ENCODE results near the gene IFT88. TPM values are rescaled to one million over a fixed set of nuclear protein-coding genes. Genes with fewer than 3 reads are reported as not detected.

The IFT88 gene
- total and polyA plus RNA-seq, 2 of the 8 experiments (the other 6 are each of a cell fraction or from before 2014, with no cell fraction given) = 1.7 to 5.8 TPM

- POLR2A ChIA-PET (ENCODE audit: partially characterized antibody) = no interaction called here
- CTCF ChIA-PET (ENCODE audit: partially characterized antibody) = interaction anchor here (1.1 to 1.3 kb wide), 3 partner anchors 8 to 29 kb away, joined by 3 to 5 read pairs (median 4); no protein-coding TSS in a partner anchor
- no peak overlapping the region for H3K23ac ChIP-seq (ENCODE audit: insufficient read length)
- TF ChIP-seq TAF7 (optimal IDR thresholded peaks at IDR 0.05; ENCODE audit: borderline replicate concordance, low read depth, low read length) (no peak), JUN (IDR thresholded peaks at IDR 0.05; ENCODE audit: low read depth, low read length) (no peak), TBP (IDR thresholded peaks at IDR 0.05; ENCODE audit: low read depth, low read length) (no peak), SP4 (IDR thresholded peaks at IDR 0.05; ENCODE audit: low read length) (no peak)
Observed at GRCh38 chr13:20573186-20573585, 6.2 kb downstream of the IFT88 start.

More at GRCh38 chr13:20573186-20573585, 6.2 kb downstream of the IFT88 start:
- no peaks in the 10 kb centered on the region for H3K36me3 ChIP-seq (ENCODE audit: control insufficient read depth in 2 of 4, insufficient read depth in 4 of 4, low read length in 3 of 4)
- H4K20me1 ChIP-seq (replicated peaks in 1 of 2; ENCODE audit: control insufficient read depth in 1 of 2, insufficient read depth in 2 of 2, low read length in 2 of 2) = peaks cover 0 to 1% of the 10 kb centered on the region in 2 experiments
- no peak overlapping the region for H2BK12ac ChIP-seq (ENCODE audit: low read depth, low read length)
- H3K79me1 ChIP-seq (ENCODE audit: low read depth, low read length) = no peaks in the 10 kb centered on the region
- H3K18ac ChIP-seq (ENCODE audit: extremely low read depth, low read length) = no peak overlapping the region
- no peak overlapping the region for H4K5ac ChIP-seq (ENCODE audit: insufficient read length, low read depth, low read length)
- H4K91ac ChIP-seq (replicated peaks; ENCODE audit: insufficient read length, low read length) = no peak overlapping the region
- no peak overlapping the region for H3K4ac ChIP-seq (replicated peaks; ENCODE audit: insufficient read length, low read depth, low read length)
- H3K14ac ChIP-seq (ENCODE audit: insufficient read length) = no peak overlapping the region
- no peak overlapping the region for H4K8ac ChIP-seq (ENCODE audit: extremely low read depth, insufficient read depth, low read length)
- no peak overlapping the region for H3K56ac ChIP-seq (replicated peaks; ENCODE audit: insufficient read length, low read depth, low read length)
- H3K4me1 ChIP-seq (replicated peaks in 1 of 4; ENCODE audit: control insufficient read depth in 3 of 4, insufficient read depth in 4 of 4, low read length in 3 of 4) = no peaks in the 10 kb centered on the region
- H3K23me2 ChIP-seq (ENCODE audit: low read depth, low read length) = no peaks in the 10 kb centered on the region
- no peaks in the 10 kb centered on the region for H3K79me2 ChIP-seq (ENCODE audit: control insufficient read depth in 1 of 2, insufficient read depth in 2 of 2, low read length in 2 of 2)
- no peak overlapping the region for H2BK120ac ChIP-seq (replicated peaks; ENCODE audit: low read depth, low read length)
- no peaks in the 10 kb centered on the region for H3K27me3 ChIP-seq (replicated peaks in 1 of 4; ENCODE audit: control insufficient read depth in 3 of 4, extremely low read depth in 1 of 4, insufficient read depth in 3 of 4, low read length in 3 of 4)
- no peak overlapping the region for H3K4me3 ChIP-seq (ENCODE audit: extremely low read depth in 1 of 4, insufficient read depth in 2 of 4, low read depth in 3 of 4, low read length in 4 of 4)
- no peak overlapping the region for H2BK5ac ChIP-seq (ENCODE audit: low read depth, low read length)
- H3K27ac ChIP-seq (ENCODE audit: low read depth, low read length) = no peak overlapping the region
- no peak overlapping the region for H3K9ac ChIP-seq (replicated peaks in 1 of 4; ENCODE audit: extremely low read depth in 1 of 4, low read depth in 3 of 4, low read length in 3 of 4)
- H2AFZ ChIP-seq (ENCODE audit: low read length) = no peak overlapping the region
- DNase-seq (ENCODE audit: low read depth in 1 of 2, low spot score in 2 of 2) (no peak), FAIRE-seq (no peak)
- H3K4me2 ChIP-seq (ENCODE audit: insufficient read depth in 1 of 2, low read depth in 2 of 2, low read length in 2 of 2) = no peak overlapping the region
- no peak overlapping the region for H2AK5ac ChIP-seq (ENCODE audit: low read depth, low read length)
- WGBS, 2 experiments (ENCODE audit: extremely low coverage in 1 of 2, insufficient coverage in 1 of 2, insufficient read length in 1 of 2, insufficient replicate concordance in 2 of 2, low coverage in 1 of 2, low lambda C conversion rate in 2 of 2, missing lambda C conversion rate in 1 of 2) = 89% methylated on average over 4 of the region's 4 CpGs; no CpG with 5 or more reads in 1 of the 2 experiments
- no peak overlapping the region for H2BK15ac ChIP-seq (ENCODE audit: low read length)
- no peak overlapping the region for H2BK20ac ChIP-seq (ENCODE audit: low read length)
- no peaks in the 10 kb centered on the region for H3K9me3 ChIP-seq (ENCODE audit: insufficient read depth in 2 of 2, low read depth in 1 of 2, low read length in 1 of 2)

Data from H1 (cell line).